Heart left ventricle (tissue), 13 donors: ENCODE results near the gene MEX3B.

Experiments
- POLR2A ChIP-seq, 2 donors: fragments of 450-650 bp; IDR thresholded peaks; one replicate each; pipeline ENCODE4 v1.6.1; 2017; ENCODE audit warnings: antibody characterized with exemption in 2 of 2, mild to moderate bottlenecking in 2 of 2, moderate library complexity in 2 of 2
- TF ChIP-seq, protein P1 (sequence below), 12 donors: fragments of 200-600 bp; sonication (generic) in 4 of 12; IDR thresholded peaks; one replicate each; pipeline versions ENCODE4 v1.5.0 to v1.8.0; 2018 to 2022; ENCODE audit warnings: antibody characterized with exemption in 12 of 12, mild to moderate bottlenecking in 5 of 12
- donor health status: ischemic (EF 13 %, LVEDD 7.1; RV severe dilation, severe dysfunction).
- donor health status: DM: no; HTN: yes; CAD: no.
- donor health status: DM: no; HTN: no; CAD: no.
- donor health status: ischemic (EF 25% LVEDD 6.9; RV normal size, moderate dysfunction).
- donor health status: ischemic (EF 25% LVEDD 5.7; RV mildly dilated, moderate dysfunction).
- donor health status: ischemic (EF 35%, LVEDD 5.7; RV mildly dilated, moderate dysfunction).
- donor health status: nonischemic (EF 11% LVEDD 7.7; RV severe dilation, severe dysfunction).
- donor health status: DM: yes; HTN: yes; CAD: no.
- donor health status: PGD.
- donor health status: ischemic (EF 29% LVEDD 5.4; RV normal size, mild dysfunction).
- donor health status: nonischemic (EF 23%, LVEDD 6.1; RV moderate dilation, normal function).

DNA sequence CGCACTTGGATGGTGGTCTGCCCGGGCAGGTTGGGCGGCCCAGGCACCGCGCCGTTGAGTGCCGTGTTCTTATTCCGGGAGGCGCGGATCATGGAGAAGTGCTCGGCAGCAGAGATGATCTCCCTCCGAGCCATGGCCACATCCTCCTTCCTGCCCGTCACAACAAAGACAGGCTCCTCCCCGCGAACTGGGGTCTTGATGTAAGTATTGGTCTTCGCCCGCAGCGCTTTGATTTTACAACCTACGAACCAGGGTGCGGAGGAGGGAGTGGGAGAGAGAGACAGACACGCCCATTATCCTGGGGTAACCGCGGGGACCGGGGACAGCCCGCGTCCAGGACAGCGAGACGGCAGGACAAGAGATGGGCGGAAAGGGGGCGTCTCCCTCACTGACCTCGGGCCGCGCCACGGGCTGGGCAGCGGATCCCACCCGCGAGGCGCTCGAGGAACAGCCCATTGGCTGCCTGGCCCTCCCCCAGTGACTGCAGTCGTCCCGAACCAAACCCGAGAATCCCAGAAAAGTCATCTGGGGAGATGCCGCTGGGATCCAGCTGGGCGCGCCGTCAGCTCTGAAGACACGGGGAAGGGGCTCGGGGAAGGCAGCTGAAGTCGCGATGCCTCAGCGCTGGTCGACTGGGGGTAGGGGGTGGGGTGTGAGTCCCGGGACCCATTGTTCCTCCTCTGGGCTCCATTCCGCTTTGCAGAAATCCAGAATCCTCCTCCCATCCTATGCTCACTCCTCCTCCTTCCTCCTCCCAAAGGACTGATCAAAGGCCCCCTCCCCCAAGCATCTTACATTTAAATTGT lies 1.2 kb downstream of the MEX3B start:
- TF ChIP-seq POLR2A (IDR thresholded peaks at IDR 0.05): no peak
- TF ChIP-seq, protein P1, sequence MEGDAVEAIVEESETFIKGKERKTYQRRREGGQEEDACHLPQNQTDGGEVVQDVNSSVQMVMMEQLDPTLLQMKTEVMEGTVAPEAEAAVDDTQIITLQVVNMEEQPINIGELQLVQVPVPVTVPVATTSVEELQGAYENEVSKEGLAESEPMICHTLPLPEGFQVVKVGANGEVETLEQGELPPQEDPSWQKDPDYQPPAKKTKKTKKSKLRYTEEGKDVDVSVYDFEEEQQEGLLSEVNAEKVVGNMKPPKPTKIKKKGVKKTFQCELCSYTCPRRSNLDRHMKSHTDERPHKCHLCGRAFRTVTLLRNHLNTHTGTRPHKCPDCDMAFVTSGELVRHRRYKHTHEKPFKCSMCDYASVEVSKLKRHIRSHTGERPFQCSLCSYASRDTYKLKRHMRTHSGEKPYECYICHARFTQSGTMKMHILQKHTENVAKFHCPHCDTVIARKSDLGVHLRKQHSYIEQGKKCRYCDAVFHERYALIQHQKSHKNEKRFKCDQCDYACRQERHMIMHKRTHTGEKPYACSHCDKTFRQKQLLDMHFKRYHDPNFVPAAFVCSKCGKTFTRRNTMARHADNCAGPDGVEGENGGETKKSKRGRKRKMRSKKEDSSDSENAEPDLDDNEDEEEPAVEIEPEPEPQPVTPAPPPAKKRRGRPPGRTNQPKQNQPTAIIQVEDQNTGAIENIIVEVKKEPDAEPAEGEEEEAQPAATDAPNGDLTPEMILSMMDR (IDR thresholded peaks at IDR 0.05): no peak
